ENCODE measurements around the gene IGFL3.

DNA sequence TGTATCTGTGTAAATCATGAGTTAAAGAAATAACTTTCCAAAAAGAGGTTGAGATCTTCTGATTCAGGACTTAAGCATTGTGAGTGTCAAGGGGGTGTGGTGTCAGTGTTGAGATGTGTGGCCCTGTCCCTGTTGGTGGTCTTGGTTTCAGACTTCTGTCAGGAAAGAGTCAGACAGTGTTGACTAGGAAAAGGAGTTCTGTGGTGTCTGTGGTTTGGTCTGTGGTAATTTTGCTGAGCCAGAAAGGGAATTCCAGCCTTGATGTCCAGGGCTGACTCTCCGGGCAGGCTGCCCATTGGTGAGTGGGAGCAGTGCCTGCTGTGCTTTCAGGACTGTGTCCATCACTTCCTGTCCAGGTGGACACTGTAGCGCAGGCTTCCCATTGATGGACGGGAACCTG lies 43.9 kb downstream of the IGFL3 start:
- TF ChIP-seq, protein P1, sequence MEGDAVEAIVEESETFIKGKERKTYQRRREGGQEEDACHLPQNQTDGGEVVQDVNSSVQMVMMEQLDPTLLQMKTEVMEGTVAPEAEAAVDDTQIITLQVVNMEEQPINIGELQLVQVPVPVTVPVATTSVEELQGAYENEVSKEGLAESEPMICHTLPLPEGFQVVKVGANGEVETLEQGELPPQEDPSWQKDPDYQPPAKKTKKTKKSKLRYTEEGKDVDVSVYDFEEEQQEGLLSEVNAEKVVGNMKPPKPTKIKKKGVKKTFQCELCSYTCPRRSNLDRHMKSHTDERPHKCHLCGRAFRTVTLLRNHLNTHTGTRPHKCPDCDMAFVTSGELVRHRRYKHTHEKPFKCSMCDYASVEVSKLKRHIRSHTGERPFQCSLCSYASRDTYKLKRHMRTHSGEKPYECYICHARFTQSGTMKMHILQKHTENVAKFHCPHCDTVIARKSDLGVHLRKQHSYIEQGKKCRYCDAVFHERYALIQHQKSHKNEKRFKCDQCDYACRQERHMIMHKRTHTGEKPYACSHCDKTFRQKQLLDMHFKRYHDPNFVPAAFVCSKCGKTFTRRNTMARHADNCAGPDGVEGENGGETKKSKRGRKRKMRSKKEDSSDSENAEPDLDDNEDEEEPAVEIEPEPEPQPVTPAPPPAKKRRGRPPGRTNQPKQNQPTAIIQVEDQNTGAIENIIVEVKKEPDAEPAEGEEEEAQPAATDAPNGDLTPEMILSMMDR (IDR thresholded peaks at IDR 0.05): no peak
- TF ChIP-seq, protein P2, sequence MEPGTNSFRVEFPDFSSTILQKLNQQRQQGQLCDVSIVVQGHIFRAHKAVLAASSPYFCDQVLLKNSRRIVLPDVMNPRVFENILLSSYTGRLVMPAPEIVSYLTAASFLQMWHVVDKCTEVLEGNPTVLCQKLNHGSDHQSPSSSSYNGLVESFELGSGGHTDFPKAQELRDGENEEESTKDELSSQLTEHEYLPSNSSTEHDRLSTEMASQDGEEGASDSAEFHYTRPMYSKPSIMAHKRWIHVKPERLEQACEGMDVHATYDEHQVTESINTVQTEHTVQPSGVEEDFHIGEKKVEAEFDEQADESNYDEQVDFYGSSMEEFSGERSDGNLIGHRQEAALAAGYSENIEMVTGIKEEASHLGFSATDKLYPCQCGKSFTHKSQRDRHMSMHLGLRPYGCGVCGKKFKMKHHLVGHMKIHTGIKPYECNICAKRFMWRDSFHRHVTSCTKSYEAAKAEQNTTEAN (CRISPR knock-in tag; IDR thresholded peaks at IDR 0.05): no peak
- TF ChIP-seq, protein P3, sequence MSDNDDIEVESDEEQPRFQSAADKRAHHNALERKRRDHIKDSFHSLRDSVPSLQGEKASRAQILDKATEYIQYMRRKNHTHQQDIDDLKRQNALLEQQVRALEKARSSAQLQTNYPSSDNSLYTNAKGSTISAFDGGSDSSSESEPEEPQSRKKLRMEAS (CRISPR knock-in tag; IDR thresholded peaks at IDR 0.05): no peak
- TF ChIP-seq NR2C2 (CRISPR knock-in tag; IDR thresholded peaks at IDR 0.05) (no peak), ELF4 (CRISPR knock-in tag; IDR thresholded peaks at IDR 0.05; ENCODE audit: low read depth) (no peak), ZNF232 (CRISPR knock-in tag; IDR thresholded peaks at IDR 0.05) (no peak), ZNF138 (CRISPR knock-in tag; conservative IDR thresholded peaks at IDR 0.05) (no peak)
- TF ChIP-seq, protein P4, sequence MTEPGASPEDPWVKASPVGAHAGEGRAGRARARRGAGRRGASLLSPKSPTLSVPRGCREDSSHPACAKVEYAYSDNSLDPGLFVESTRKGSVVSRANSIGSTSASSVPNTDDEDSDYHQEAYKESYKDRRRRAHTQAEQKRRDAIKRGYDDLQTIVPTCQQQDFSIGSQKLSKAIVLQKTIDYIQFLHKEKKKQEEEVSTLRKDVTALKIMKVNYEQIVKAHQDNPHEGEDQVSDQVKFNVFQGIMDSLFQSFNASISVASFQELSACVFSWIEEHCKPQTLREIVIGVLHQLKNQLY (CRISPR knock-in tag; IDR thresholded peaks at IDR 0.05): no peak
- TF ChIP-seq, protein P5, sequence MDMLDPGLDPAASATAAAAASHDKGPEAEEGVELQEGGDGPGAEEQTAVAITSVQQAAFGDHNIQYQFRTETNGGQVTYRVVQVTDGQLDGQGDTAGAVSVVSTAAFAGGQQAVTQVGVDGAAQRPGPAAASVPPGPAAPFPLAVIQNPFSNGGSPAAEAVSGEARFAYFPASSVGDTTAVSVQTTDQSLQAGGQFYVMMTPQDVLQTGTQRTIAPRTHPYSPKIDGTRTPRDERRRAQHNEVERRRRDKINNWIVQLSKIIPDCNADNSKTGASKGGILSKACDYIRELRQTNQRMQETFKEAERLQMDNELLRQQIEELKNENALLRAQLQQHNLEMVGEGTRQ (CRISPR knock-in tag; IDR thresholded peaks at IDR 0.05): no peak

Data from WTC11 (cell line).